ENCODE data around the gene FYN.

FYN gene

DNA sequence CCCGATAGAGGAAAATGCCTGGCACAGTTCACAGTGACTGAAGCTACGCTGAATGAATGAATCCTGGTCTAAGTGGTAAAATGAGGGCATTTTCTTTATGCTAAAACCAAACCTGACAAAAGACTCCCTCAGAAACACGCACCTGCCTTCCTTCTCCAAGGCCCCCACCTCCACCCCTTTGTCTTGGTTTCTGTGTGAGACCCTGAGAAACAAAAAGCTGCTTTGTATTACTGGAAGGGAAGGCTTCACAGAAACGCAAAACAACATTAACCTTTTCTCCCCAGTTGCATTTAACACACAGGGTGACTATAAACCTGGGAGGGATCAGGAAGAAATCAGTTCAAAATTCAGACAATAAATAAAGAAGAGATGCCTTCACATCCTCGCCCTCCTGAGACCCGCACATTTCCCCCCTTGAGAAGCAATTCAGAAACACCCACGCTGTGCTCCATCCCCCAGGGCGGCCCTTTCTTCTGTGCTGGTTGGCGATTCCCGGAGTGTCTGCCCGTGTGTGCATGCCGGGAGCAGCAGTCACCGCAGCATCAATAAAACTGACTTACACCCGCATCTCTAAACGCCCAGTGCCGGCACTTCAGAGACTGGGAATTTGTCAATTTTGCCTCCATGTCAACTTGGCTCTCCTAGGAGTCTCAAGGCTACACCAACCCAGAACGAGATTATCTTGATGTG, 200.3 kb downstream of the FYN start:
- no peak for TF ChIP-seq CTCF (IDR thresholded peaks at IDR 0.05)

DNA sequence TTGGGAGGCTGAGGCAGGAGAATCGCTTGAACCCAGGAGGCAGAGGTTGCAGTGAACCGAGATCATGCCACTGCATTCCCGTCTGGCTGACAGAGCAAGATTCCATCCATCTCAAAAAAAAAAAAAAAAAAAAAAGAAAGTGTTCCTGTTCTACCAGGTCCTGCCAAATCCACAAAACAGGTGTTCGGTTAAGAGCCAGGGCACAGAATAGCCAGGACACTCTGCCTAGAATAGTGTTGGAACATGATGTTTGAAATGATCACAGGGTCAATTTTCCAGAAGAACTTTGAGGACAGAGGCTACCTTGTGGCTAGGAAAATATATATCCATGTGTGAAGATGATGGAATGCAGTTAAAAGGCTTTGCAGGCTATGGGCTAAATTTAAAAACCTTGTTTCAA, 203.9 kb downstream of the FYN start:
- TF ChIP-seq CTCF (IDR thresholded peaks at IDR 0.05), result no peak

DNA sequence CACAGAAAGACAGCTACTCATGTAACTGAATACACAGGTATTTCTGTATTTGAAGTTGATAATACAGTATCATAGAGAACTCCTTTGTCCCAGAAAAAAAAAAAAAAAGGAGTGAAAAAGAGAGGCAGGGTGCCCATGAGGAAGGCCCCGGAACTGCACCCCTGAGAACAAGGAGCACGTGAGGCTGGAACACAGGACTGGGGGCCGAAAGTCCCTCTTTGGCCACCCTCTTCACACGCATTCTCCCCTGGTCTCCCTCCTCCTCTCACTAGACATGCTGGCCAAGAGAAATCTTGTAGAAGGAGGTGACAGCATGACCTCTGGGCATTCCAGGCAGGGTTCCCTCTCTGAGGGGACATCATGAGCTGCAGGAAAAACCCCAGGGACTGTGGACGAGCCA, 204.8 kb downstream of the FYN start:
- TF ChIP-seq CTCF (IDR thresholded peaks at IDR 0.05), result 0 out of 2 replicates have a peak, but pooled peaks have one; percentile 7

GRCh38 chr6:111667931-111668330, 205.3 kb downstream of the FYN start:
- no peak for TF ChIP-seq CTCF (IDR thresholded peaks at IDR 0.05)

DNA sequence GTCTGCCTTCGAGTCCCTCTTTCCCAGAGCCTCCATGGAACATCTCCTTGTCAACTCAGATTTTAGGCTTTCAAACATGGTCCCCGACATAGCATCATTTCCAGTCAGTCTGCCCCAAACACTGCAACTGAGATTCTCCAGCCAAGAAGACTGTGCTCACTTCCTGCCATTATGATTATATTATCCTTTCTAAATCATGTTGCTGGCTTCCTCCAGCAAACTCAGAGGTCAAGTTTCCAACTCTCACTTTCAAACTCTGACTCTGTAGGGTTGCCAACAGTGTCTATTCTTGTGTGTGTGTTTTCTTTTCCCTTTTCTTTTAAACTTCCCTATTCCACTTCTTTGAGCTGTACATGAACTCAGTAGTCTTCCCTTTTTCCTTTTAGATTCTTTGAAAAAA, 206.4 kb downstream of the FYN start:
- no peak for TF ChIP-seq CTCF (IDR thresholded peaks at IDR 0.05)

GRCh38 chr6:111664565-111665030, 208.7 kb downstream of the FYN start:
- no peak for TF ChIP-seq CTCF (IDR thresholded peaks at IDR 0.05)

GRCh38 chr6:111663692-111664564, 209.3 kb downstream of the FYN start:
- no peak for TF ChIP-seq CTCF (IDR thresholded peaks at IDR 0.05)

All from LNCAP (cell line).